H7 (cell line): Measurements from ENCODE around the gene LRRC45. TPM values are rescaled to one million over a fixed set of nuclear protein-coding genes. Genes with fewer than 3 reads are reported as not detected.

ENCODE experiments used
- DNase-seq: peaks from one replicate; pipeline ENCODE4 v3.0.0; 2012
- H3K27me3 ChIP-seq: 2 replicates; pipeline ENCODE4 v1.6.0; 2011; ENCODE audit warnings: mild to moderate bottlenecking, low read length; ENCODE audit not compliant: control insufficient read depth, insufficient read depth
- H3K36me3 ChIP-seq: replicated peaks from 2 replicates; pipeline ENCODE4 v1.5.1; 2011; ENCODE audit warnings: low read length; ENCODE audit not compliant: control insufficient read depth, insufficient read depth
- H3K4me3 ChIP-seq: 2 replicates; pipeline ENCODE4 v1.5.1; 2011; ENCODE audit warnings: low read depth, mild to moderate bottlenecking, control low read depth, low read length, moderate library complexity; ENCODE audit not compliant: insufficient read depth
- total RNA-seq: library from RNA; depleted of rRNA; stranded (reverse); fragments of >200 nt; shearing (Covaris generic); gene quantifications from 2 replicates; pipeline ENCODE4 v1.2.3, GENCODE V29; 2014

The LRRC45 gene
- total RNA-seq, 1 experiment from 2014 or later, result 45.2 TPM

GRCh38 chr17:82050761-82051641 lies 27.9 kb downstream of the LRRC45 start:
- peak overlapping the region; percentile 83 for H3K4me3 ChIP-seq
- H3K36me3 ChIP-seq, result peaks cover 15% of the 10 kb centered on the region
- DNase-seq, result peak; percentile 93
- no peaks in the 10 kb centered on the region for H3K27me3 ChIP-seq

DNA sequence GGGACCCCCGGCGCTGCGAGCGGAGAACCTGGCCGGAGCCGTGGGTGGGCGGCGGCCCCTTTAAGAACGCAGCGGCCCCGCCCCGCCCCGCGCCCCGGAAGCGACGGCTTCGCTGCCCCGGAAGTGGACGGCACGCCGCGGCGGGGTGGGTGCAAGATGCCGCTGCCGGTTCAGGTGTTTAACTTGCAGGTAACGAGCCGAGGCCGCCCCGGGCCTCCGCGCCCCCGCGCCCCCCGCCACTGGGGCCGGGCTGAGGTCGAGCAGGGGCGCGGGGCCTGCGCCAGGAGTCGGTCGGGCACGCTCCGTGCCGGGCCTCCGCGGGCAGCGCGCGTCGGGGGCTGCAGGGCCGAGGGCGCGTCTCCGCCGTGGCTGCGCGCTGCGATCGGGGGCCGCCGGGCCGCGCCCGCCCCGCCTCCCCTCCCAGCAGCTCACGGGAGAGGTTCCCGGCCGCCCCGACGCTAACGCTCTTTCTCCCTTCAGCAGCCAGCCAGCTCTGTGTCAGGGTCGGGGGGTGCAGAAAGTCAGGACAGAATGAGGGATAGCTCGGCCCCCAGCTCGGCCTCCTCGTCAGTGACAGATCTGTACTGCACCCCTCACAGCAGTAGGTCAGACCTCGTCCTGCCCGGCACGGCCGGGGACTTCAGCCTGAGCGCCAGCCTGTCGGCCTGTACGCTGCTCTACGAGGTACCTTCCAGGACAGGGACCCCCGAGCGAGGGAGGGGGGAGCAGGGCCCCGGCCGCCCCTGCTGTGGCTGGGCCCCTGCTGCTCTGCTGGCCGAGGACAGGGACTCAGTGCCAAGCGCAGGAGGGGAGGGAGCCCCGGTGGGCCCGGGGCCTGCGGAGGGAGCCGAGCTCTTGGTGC lies 28.9 kb downstream of the LRRC45 start, which contains the start of the genes GPS1 and RFNG:
GPS1 (plus strand) TSS at position 123 of the 862 bp plus-strand sequence; CDS start at position 157, 34 bp downstream.
RFNG (minus strand) TSS at position 36 of the 862 bp plus-strand sequence. CDS start 45 bp downstream, outside the sequence.
- Histone ChIP-seq H3K36me3 (peaks cover 17% of the 10 kb centered on the region), H3K27me3 (no peaks in the 10 kb centered on the region), H3K4me3 (peak within 1 kb of the TSS; percentile 83)
- DNase-seq, result peak; percentile 97

GRCh38 chr17:82052638-82053059 lies 29.5 kb downstream of the LRRC45 start:
- H3K36me3 ChIP-seq, result peaks cover 19% of the 10 kb centered on the region
- H3K27me3 ChIP-seq, result no peaks in the 10 kb centered on the region
- H3K4me3 ChIP-seq, result peak overlapping the region; percentile 83
- DNase-seq, result no peak

GRCh38 chr17:82053130-82053529 lies 30.0 kb downstream of the LRRC45 start:
- H3K4me3 ChIP-seq, result no peak overlapping the region; the same call in 1 of the 2 replicates
- no peak for DNase-seq
- no peaks in the 10 kb centered on the region for H3K27me3 ChIP-seq
- H3K36me3 ChIP-seq, result peaks cover 19% of the 10 kb centered on the region

DNA sequence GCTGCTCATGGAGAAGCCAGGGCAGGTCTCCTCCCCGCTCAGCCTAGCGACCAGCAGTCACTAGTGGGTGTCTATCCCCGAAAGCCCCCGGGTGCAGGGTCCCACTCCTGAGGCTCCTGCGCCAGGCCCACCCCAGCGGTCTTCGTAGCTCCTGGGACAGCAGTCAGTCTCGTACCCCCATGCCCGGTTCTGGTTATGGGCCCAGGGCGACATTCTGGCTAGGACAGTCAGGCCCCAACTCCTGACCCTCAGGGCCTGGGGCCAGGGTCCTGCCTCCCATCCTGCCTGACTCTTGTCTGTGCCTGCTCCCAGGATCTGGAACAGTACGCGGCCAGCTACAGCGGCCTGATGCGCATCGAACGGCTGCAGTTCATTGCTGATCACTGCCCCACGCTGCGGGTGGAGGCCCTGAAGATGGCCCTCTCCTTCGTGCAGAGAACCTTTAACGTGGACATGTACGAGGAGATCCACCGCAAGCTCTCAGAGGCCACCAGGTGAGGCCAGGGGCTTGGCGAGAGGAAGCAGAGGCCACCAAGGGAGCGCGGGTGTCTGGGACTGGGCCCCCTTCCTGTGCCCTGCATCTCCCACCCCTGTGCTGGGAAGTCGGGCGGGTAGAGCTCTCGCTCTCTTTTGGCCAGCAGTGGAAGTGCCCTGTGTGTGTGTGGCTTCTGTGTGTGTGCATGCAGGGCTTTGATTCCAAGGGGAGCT lies 30.6 kb downstream of the LRRC45 start:
- peaks cover 19% of the 10 kb centered on the region for H3K36me3 ChIP-seq
- no peak overlapping the region; the same call in 1 of the 2 replicates for H3K4me3 ChIP-seq
- no peak for DNase-seq

DNA sequence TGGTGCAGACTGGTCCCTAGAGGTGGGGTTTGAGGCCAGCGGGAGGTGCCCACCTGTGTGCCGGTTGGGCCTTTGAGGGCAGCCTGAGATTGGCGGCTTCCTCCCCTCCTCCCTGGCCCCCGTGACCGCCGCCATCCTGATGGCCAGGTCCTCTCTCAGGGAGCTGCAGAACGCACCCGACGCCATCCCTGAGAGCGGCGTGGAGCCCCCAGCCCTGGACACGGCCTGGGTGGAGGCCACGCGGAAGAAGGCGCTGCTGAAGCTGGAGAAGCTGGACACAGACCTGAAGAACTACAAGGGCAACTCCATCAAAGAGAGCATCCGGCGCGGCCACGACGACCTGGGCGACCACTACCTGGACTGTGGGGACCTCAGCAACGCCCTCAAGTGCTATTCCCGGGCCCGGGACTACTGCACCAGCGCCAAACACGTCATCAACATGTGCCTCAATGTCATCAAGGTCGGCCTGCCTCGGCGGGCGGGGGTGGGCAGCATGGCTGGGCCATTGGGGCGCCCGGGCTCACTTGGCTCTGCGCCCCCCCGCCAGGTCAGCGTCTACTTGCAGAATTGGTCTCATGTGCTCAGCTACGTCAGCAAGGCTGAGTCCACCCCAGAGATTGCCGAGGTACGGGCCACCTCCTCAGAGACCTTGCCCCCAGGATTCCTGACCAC lies 31.4 kb downstream of the LRRC45 start:
- Histone ChIP-seq H3K36me3 (peaks cover 17% of the 10 kb centered on the region), H3K4me3 (no peak overlapping the region), H3K27me3 (no peaks in the 10 kb centered on the region)
- DNase-seq, result no peak

More for the DNA sequence above, 30.6 kb downstream of the LRRC45 start:
- H3K27me3 ChIP-seq, result no peaks in the 10 kb centered on the region

- H3K36me3 ChIP-seq, result peaks cover 19% of the 10 kb centered on the region
- H3K27me3 ChIP-seq, result no peaks in the 10 kb centered on the region
- H3K4me3 ChIP-seq, result no peak overlapping the region
- no peak for DNase-seq
Measured at GRCh38 chr17:82055023-82055964, 32.2 kb downstream of the LRRC45 start.

- no peak for DNase-seq
- Histone ChIP-seq H3K4me3 (no peak overlapping the region), H3K27me3 (no peaks in the 10 kb centered on the region), H3K36me3 (peaks cover 21% of the 10 kb centered on the region)
Measured at GRCh38 chr17:82055965-82056728, 33.0 kb downstream of the LRRC45 start.

DNA sequence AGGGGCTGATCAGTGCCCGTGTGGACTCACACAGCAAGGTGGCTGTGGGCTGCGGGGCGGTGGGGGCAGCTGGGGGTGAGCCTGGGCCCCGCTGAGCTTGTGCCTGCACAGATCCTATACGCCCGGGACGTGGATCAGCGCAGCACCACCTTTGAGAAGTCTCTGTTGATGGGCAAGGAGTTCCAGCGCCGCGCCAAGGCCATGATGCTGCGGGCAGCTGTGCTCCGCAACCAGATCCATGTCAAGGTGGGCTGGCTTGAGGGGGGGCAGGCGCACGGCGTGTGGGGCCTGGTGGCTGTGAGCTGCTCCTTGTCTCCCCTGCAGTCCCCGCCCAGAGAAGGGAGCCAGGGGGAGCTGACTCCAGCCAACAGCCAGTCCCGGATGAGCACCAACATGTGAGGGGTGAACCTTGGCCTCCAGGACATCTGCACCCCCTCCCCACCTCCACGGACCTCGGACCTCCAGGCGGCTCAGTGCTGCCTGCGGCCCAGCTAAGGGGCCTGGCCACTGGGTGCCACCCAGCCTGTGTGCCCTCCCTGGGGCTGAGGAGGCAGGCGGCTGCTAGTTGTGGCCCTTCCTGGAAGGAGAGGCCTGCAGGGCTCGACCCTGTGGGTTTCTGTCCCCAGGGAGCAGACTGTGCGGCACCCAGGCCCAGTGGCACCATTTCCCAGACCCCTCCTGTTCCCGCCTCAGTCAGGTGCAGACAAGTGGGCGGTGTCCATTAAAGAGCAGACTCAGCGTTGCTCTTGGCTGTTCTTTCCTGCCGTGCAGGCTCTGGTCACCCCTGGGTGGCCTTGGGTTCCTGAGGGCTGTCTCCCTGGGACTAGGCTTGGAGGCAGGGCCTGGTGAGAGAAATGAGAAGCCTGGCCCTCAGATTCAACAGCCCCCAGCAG lies 33.9 kb downstream of the LRRC45 start:
- Histone ChIP-seq H3K36me3 (peaks cover 23% of the 10 kb centered on the region), H3K4me3 (no peak overlapping the region)
- DNase-seq, result no peak

GRCh38 chr17:82058230-82058854 lies 35.2 kb downstream of the LRRC45 start:
- peaks cover 23% of the 10 kb centered on the region for H3K36me3 ChIP-seq

More for the DNA sequence above, 33.9 kb downstream of the LRRC45 start:
- H3K27me3 ChIP-seq, result no peaks in the 10 kb centered on the region

GRCh38 chr17:82058855-82059249 lies 35.7 kb downstream of the LRRC45 start:
- Histone ChIP-seq H3K27me3 (no peaks in the 10 kb centered on the region), H3K4me3 (no peak overlapping the region), H3K36me3 (peaks cover 24% of the 10 kb centered on the region)
- DNase-seq, result no peak

More at GRCh38 chr17:82058230-82058854, 35.2 kb downstream of the LRRC45 start:
- H3K27me3 ChIP-seq, result no peaks in the 10 kb centered on the region
- no peak overlapping the region for H3K4me3 ChIP-seq
- DNase-seq, result no peak
